Measurements from ENCODE around the gene TFAP2A.

TFAP2A gene

GRCh38 chr6:10412461-10413261, 2.2 kb downstream of the TFAP2A start:
- no peak for DNase-seq

- DNase-seq: peak; percentile 10
Measured at GRCh38 chr6:10411971-10412460, 2.9 kb downstream of the TFAP2A start.

GRCh38 chr6:10411131-10411970, 3.5 kb downstream of the TFAP2A start:
- no peak for DNase-seq

- no peak for DNase-seq
Measured at GRCh38 chr6:10410207-10411050, 4.4 kb downstream of the TFAP2A start.

- no peak for DNase-seq
Measured at GRCh38 chr6:10409731-10410206, 5.1 kb downstream of the TFAP2A start.

GRCh38 chr6:10409233-10409721, 5.6 kb downstream of the TFAP2A start:
- DNase-seq: no peak

GRCh38 chr6:10408457-10408856, 6.4 kb downstream of the TFAP2A start:
- DNase-seq: no peak

- DNase-seq: no peak
Measured at GRCh38 chr6:10407674-10408054, 7.2 kb downstream of the TFAP2A start.

GRCh38 chr6:10407018-10407673, 7.7 kb downstream of the TFAP2A start:
- no peak for DNase-seq

- no peak for DNase-seq
Measured at GRCh38 chr6:10406556-10406955, 8.3 kb downstream of the TFAP2A start.

- no peak for DNase-seq
Measured at GRCh38 chr6:10405513-10405900, 9.4 kb downstream of the TFAP2A start.

- DNase-seq: no peak
Measured at GRCh38 chr6:10404799-10405512, 9.9 kb downstream of the TFAP2A start.

- DNase-seq: peak; percentile 67
Measured at GRCh38 chr6:10404107-10404798, 10.6 kb downstream of the TFAP2A start.

GRCh38 chr6:10403385-10404106, 11.3 kb downstream of the TFAP2A start:
- no peak for DNase-seq

- no peak for DNase-seq
Measured at GRCh38 chr6:10402648-10403311, 12.1 kb downstream of the TFAP2A start.

- DNase-seq: no peak
Measured at GRCh38 chr6:10401632-10402223, 13.1 kb downstream of the TFAP2A start.

GRCh38 chr6:10401004-10401536, 13.8 kb downstream of the TFAP2A start:
- DNase-seq: no peak

- no peak for DNase-seq
Measured at GRCh38 chr6:10400330-10400729, 14.5 kb downstream of the TFAP2A start.

GRCh38 chr6:10399451-10399850, 15.4 kb downstream of the TFAP2A start:
- no peak for DNase-seq

Data from effector CD8-positive, alpha-beta T cell (primary cell).